Limb (tissue), 2 donors: ENCODE data around the gene ORMDL3.
"Not testable (repeated sequence)": the region's sequence is repeated elsewhere in the genome, so short reads cannot be mapped to it uniquely, and the experiment has no call there.

Experiments
- DNase-seq, 2 donors: peaks; one replicate each; pipeline ENCODE4 v3.0.0-alpha.2; 2016; ENCODE audit errors: extremely low spot score in 2 of 2

Gene ORMDL3

DNA sequence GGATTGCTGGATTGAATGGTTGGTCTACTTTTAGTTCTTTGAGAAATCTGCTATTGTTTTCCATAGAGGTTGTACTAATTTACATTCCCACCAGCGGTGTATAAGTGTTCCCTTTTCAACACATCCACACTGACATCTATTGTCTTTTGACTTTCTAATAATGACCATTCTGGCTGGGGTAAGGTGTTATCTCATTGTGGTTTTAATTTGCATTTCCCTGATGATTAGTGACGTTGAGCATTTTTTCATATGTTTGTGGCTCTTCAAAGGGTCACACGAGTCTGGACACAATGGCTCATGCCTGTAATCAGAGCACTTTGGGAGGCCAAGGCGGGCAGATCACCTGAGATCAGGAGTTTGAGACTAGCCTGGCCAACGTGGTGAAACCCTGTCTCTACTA, 41.3 kb downstream of the ORMDL3 start:
- not testable (repeated sequence) for DNase-seq

DNA sequence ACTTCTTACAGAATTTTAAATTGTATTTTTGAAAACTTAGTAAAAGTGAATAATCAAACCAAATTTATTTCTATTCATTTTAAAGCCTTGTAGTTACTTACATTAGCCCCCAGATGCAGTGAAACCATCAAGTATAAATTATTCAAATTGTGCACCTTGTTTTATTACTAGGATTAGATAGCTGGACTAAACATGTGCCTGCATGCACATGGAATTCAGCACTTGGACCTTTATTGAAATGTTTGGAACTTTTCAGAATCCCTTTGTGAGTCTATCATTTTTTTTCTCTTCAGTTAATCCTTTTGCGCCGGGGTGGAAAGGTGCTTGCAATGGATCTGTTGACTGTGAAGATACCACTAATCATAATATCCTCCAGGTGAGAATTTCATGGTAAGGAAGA, 54.6 kb downstream of the ORMDL3 start:
- DNase-seq = no peak

DNA sequence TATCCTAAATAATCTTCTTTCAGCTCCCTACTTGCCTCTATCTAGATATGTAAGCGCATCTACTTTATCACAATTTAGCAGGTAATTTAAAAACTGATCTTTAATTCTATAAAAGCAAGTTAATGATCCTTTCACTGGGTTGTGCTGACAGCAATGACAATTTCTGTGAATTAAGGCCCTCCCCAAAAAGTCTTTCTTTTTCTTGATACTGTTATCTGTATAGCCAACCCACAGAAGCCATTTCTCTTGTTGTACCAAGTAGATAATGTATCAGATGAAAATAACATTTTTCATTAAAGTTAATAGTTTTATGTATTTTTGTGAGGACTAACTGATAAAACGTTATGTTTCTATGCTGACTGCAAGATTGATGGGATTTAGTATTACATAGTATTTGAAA, 55.6 kb downstream of the ORMDL3 start:
- DNase-seq = no peak
